22Rv1 (cell line): ENCODE measurements around the gene CACHD1.

Experiments
- H3K27ac ChIP-seq: fragments of 450-650 bp; 2 replicates; pipeline ENCODE4 v1.5.1; 2017
- CTCF ChIP-seq: fragments of 450-650 bp; IDR thresholded peaks from 2 replicates; pipeline ENCODE4 v1.5.1; 2017; ENCODE audit warnings: mild to moderate bottlenecking
- ZFX ChIP-seq: fragments of 450-650 bp; IDR thresholded peaks from 2 replicates; pipeline ENCODE4 v1.6.1; 2017; ENCODE audit warnings: antibody characterized with exemption, borderline replicate concordance

The CACHD1 gene

GRCh38 chr1:64472805-64473204, 2.9 kb downstream of the CACHD1 start:
- H3K27ac ChIP-seq, result no peak overlapping the region
- TF ChIP-seq ZFX, result no peak
- TF ChIP-seq CTCF, result no peak

GRCh38 chr1:64473367-64473766, 3.4 kb downstream of the CACHD1 start:
- no peak for TF ChIP-seq ZFX
- TF ChIP-seq CTCF, result no peak
- H3K27ac ChIP-seq, result no peak overlapping the region

GRCh38 chr1:64474133-64474532, 4.2 kb downstream of the CACHD1 start:
- no peak for TF ChIP-seq ZFX
- TF ChIP-seq CTCF, result no peak
- no peak overlapping the region for H3K27ac ChIP-seq

GRCh38 chr1:64474665-64475439, 4.9 kb downstream of the CACHD1 start:
- no peak overlapping the region for H3K27ac ChIP-seq
- TF ChIP-seq ZFX (no peak), CTCF (no peak)

GRCh38 chr1:64476251-64476952, 6.5 kb downstream of the CACHD1 start:
- no peak overlapping the region for H3K27ac ChIP-seq

GRCh38 chr1:64478594-64479470, 8.9 kb downstream of the CACHD1 start:
- no peak overlapping the region for H3K27ac ChIP-seq
- TF ChIP-seq ZFX, result no peak
- no peak for TF ChIP-seq CTCF

More at GRCh38 chr1:64476251-64476952, 6.5 kb downstream of the CACHD1 start:
- TF ChIP-seq ZFX (no peak), CTCF (no peak)
